Bone marrow (tissue), 2 donors: ENCODE results near the gene TAL2.

Experiments used
- DNase-seq, 2 donors: peaks; one replicate each; lab custom pipeline; 2025; lab: John Stamatoyannopoulos, UW

TAL2 gene

DNA sequence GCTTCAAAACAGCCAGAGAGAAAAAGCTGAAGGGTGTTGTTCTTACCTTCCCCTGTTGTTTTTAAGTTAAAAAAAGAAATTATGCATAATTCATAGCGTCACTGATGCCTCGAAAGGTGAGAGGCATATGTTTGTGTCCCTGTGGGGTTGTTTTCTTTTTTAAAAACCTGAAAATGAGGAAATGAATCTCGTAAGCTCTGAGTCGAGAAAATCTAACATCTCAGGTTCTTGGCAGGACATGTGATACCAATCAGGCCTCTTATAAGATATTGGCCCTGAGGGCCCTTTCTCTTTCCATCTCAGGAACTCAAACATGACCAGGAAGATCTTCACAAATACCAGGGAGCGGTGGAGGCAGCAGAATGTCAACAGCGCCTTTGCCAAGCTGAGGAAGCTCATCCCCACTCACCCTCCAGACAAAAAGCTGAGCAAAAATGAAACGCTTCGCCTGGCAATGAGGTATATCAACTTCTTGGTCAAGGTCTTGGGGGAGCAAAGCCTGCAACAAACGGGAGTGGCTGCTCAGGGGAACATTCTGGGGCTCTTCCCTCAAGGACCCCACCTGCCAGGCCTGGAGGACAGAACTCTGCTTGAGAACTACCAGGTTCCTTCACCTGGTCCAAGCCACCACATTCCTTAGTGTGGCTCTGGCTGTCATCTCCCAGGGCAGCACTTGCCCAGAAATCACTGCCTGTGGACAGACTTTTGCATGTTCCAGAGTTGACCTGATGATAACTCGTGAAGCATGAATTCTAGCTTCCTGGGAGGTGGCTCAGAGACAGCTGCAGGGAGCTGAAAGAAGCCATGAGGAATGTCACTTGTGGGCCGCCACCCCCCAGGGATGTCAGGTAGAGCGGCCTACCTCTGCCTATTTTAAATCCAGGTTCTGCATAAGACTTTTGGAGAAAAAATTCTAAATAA is at the start of gene TAL2:
Gene TAL2 (plus strand): TSS at position 274 of the 921 bp plus-strand sequence. CDS start 40 bp downstream, at position 314.
- no peak for DNase-seq

DNA sequence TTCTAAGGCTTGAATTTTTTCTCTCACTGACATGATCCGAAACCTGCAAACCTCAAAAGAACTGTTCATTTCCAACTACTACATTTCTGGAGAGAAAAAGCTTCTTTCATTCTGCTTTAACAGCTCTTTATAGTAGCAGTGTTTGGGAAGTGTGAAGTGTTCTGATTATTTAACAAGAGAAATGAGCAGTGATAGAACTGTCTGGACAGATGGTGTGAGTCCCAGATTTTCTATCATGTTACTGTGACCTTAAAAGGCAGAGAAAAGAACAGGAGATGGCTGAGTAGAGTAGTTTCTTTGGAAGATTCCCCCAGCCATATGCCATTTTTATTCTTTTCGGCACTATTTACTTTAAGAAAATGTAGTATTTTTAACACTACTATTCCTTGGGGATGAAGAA is 41.3 kb upstream of the TAL2 start:
- DNase-seq: no peak

DNA sequence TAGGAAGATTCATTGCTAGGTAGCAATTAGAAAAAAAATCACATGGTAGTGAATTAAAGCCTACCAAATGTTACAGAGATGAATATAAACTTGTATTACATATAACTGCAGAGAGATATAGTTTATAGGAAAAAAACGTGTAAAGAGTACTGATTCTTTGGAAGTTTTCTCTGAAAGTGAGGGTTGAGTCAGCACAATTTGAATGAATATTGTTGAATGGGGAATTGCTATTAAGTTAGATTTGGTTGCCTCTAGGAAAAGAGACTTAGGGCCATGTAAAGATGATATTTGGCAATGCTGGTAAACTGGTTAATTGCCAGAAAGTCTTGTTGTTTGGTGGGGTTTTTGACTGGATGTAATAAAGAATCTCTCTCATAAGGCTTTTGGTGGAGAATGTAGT is 37.2 kb upstream of the TAL2 start:
- DNase-seq: no peak

DNA sequence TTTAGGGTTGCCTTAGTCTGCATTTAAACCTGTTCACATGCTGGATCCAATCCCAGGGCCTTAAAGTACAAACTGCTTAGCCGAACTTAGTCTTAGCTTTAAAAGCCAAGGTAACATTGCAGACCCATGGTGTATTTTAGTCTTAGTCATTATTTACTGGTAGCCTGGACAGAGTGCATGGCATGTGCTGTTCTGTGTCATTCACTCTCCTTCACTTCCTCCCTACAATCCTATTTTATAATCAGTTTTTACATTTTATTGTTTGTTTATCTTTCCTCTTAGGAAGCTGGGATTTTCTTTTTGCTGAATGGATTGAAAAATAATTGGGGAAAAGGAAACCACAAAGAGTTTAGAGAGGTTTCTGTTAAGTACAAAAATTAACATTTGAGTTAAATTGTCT is 29.4 kb upstream of the TAL2 start:
- DNase-seq: no peak

DNA sequence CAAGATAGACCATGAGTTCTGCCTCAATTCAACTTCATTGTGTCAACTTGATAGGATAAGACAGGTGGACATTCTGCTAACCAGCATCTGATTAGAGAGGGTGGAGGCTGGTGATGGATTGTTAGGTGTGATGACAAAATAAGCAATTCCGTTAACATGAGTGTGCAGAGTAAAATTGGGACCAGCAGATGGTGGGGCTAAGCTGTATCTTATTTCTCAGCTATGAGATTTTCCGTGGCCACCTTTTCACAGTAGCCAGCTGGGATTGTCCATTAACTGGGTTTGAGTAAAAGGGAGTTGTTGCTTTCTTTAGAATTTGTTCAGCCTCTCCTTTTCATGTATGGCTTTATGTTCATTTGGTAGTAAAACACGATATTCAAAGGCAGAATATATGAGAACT is 28.8 kb upstream of the TAL2 start:
- no peak for DNase-seq

DNA sequence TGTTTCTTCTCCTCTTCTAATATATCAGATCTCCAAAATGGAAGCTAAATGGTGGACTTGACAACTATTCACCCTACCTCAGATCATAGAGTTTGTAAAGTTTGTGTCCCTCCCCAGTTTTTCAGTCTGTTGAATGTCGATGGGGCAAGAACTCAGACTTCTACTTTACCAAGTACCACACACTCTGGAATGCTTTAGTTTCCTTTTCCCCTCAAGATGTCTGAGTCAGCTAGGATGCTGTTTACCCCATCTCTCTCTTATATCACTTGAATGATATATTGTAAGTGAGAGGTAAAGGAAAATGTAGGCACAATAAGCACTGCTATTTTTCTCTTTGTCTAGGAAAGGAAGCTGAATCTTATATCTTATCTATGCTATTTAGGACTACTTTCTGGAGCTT is 25.9 kb upstream of the TAL2 start:
- DNase-seq: no peak

DNA sequence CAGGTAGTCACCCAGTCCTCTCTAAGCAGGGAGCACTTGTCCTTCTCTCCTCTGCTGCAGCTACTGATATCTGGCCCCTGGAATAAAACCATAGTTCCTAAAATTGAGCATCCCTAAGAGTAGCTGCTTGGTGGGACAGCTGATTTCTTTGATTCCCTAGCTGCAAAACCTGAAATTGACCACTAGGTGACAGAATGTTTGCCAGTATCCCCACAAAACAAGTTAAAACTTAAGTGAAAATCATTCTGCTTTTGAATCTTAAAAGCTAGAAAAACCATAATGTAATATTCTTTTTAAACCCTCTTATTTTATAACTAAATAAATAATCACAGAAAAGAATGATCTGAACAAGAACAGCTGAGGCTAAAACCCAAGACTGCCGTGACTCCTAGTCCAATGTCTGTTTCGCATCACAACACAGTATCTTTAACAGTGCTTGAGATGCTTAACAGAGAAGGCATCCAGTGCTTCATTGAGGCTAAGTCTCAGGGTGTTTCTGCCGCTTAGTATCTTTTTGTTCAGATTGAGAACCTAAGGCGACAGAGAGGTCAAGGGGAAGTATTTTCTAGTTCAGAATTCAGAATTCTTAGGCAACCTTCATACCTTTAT is 24.4 kb upstream of the TAL2 start:
- no peak for DNase-seq

DNA sequence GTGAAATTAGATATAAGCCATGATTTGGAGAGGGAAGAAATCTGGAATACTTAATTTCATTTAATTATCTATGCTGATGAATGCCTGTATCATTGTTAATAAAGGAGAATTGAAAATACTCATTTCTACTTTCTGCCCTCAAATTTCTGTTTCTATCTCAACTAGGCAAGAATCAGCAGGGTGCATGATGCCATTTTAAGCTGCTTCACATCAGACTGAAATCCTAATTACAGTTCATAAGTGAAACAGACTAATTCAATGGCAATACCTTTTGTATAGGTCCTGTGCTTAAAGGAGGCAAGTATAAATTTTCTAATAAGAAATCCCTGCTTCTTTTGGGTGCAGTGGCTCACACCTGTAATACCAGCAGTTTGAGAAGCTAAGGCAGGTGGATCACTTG is 22.3 kb upstream of the TAL2 start:
- DNase-seq: no peak

DNA sequence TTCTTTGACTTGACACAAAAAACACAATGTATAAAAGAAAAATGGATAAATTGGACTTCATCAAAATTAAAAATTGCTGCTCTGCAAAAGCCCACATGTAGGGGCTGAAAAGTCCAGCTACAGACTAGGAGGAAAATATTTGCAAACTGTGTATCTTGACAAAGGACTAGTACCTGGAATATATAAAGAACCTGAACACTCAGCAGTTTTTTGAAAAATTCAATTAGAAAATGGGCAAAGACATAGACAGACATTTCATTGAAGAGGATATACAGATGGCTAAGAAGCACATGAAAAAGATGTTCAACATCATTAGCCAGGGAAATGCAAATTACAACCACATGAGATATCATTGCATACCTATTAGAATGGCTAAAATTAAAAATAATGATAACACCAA is 18.5 kb upstream of the TAL2 start:
- no peak for DNase-seq

DNA sequence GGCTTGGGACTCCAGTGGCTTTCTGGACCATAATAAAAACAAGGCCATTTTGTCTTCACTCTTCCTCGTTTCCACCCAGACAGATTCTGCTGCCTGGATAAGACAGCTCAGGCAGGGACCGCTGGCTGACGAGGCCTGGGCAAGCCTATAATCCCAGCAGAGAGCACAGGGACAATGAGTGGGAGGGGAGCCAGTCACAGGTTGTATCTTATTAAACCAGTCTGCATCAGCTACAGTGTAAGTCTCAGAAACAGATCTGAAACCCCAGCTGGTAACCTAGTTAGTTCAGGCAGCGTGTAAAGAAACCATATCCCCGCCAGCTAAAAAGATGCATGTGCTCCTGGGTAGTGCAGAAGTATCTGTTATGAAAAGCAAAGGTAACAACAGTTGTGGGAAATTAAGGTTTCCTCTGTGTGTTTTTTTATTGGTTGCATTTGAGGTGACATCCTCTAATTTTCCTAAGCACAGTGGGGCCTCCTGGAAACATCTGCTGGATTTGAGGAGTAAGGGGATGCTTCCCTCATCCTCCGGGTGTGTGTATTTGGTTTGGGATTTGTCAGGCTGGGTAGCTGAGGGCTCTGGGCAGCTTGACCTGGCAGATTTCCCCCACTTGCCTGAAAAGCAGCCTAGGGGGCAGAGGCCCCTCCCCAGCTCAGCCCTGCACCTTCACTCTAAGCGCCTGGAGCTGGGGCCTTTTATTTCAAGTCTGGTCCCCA is 15.2 kb upstream of the TAL2 start:
- DNase-seq: no peak

DNA sequence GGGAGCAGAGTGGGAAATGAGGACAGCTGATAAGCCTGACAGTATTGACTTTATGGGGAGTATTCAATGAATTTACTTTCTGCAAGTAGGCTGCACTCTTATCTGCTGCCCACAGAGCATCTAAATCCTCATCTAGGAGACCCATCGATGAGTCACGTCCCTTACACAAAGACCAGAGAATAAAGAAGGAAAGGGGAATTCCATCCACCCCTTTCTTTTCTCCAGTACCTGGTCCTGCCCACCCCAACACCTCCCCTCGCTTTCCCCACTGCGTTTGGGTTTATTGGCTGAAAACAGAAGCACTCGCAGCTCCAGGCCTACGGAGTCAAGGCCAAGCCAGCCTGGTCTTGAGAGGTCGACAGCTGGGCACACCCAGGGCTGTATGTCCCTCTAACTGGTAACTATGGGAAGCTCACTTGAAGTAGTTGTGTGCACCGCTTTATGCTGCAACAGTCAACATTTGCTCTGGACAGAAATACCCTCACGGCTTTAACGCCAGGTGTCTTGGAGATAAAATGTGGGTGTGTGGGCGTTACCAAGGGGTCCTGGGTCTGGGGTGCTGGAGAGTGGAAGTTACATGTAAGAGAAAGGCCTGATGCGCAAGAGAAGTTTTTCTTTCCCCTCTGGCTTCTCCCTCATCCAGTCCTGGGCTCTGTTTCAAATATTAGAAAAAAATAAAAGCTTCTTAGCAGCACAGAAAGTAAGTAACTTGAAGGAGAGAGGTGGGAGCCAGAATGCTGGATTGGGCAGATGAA is 14.5 kb upstream of the TAL2 start:
- no peak for DNase-seq

DNA sequence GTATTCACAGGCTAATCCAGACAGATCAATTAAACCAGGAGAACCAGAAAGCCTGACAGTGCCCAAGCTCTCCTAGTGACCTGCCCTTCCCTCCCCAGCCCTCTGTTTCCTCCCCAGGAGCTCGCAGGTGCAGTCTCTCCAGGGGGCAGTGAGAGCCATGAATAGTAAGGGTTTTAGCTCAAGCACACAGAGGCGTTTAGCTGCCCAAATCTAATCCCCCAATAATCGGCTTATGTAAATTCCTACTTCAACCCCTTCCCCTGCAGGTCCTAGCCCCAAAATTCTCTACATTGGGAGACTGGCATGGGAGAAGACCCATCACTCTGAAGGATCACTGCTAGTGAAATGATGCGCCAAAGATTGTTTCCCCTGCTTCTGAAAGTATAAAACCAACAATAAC is 10.5 kb upstream of the TAL2 start:
- DNase-seq: no peak

DNA sequence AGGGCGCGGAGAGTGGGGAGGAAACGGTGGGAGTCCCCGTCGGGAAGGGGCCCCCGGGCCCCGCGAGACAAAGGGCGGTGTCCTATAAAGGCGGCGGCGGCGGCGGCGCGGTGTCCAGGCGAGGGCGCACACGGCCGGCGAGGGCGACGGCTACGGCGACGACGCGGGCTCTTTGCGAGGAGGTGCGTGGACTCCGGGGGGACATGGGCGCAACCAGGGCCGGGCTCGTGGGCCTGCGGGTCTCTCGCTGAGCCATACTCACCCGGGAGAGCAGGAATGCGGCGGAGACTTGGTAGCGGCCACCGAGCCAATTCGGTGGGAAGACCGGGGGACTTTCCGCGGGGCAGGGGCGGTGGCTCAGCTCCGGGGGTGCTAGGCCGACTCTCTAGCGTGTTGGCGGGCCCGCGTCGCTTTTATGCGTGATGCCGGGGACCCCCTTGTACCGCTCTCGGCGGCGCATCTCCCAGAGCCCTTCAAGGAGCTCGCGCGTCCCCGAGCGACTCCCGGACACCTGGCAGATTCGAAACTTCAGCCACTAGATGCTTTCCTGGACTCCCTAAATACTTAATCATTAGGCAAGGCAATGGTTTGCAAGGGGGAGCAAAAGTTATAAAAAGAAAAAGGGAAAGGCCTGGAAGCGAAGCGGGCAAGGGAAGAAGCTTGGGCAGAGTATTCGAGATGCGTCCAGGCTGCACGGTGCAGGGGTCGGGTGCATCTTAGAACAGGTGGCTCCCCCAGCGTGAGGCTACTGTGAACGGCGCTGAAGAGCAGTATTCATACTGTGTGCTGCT is 5.9 kb upstream of the TAL2 start:
- DNase-seq: peak in 1 of 2 donors; percentile 4

DNA sequence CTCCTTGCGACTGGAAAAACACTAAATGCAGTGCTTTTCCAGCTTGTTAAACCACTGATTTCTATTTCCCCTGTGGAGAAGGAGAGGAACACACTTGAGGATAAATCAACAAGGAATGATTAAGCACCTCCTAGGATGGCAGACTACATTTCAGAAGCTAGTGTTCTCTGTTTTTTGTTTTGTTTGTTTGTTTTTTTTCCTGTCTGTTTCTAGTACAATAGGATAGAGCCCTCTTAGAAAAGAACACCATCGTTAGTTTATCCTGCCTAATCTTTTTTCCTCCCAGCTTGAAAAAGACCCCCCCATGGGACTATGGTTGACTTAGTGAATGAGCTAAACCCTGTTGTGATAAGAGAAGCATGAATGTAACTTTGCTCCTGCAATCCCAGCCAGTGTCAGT is 3.9 kb upstream of the TAL2 start:
- no peak for DNase-seq

DNA sequence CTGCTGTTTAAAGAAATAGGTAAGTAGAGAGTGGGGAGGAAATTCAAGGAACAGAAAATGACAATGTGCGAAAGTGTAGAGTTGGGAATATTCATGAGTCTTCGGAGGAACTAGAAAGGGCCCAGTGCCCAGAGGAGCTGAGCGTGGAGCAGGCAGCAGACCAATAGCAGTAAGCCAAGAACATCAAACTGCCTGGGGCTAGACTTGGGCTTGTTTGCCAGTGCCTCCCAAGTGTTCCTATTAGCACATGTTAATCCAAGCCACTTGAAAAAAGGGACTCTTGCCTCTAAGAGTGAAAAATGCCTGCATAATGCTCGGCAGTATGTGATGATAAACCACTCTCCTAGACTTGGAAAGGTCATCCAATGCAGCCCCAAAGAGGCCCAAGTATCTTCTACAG is 1.2 kb upstream of the TAL2 start:
- DNase-seq: no peak

DNA sequence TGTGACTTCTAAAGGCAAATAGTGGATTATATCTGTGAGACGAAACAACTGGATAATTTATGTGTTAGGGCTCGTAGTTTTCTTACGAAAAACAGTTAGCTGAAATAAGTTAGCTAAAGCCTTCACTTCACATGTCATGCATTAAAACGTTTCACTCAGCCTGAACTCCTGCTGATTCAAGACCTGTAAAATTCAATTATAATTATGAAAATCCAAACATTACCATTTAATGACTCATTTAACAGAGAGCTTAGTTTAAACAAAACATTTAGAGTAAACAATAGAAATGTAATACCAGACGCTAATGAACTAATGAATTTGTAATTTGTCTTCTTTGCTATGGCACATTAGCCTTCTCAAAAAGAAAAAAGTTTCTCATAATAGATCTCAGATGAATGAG is 1.7 kb downstream of the TAL2 start:
- no peak for DNase-seq

DNA sequence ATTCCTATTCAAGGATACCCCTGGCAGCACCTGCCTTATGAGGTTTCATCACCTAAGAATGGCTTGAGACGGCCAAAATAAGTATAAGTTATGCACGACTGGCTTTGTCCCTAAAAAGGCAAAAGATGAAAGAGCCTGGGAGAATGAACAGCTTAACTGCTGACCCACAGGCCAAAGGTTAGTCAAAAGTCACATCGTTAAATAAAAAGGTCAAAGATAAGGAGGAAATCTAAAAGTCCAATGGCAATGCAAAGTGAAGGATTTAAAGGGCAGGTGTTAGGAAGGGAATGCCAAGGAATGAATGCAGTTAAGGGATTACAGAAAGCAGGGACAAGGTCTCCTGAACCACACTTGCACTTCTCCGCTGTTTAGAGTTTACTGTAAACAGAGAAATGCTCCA is 5.6 kb downstream of the TAL2 start:
- DNase-seq: no peak

DNA sequence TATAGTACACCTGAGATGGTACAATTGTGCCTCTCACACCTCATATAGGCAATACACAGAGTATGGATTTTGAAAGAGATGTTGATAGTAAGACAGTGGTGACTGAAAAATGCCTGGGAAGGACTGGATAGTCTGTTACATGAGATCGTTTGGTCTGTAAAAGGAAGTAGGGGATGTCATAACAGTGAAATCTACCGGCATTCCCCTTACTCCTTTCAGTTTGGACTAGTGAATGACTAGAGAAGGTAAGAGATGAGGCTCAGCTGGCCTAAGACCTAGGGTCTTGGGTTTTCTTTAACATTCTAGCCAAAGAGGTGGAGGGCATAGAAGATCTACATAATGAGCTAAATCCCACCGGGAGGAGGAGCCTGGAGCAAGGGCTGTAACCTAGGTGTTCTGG is 8.1 kb downstream of the TAL2 start:
- DNase-seq: no peak

DNA sequence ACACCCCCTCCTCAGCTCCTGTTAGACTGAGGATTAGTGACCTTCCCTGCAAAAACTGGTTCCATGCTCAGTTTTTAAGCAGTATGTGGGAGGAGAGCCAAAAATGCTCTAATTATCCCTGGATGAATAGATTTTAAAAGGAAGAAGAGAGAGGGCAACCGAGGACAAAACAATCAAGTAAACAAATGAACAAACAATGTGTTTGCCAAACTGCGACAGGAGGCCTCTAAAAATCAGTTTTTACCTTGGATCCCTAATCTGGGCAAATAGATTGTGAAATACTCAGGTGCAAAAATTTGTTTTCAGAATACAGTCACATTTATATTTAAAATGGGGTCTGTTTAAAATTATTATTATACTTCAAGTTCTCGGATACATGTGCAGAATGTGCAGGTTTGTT is 8.5 kb downstream of the TAL2 start:
- no peak for DNase-seq

DNA sequence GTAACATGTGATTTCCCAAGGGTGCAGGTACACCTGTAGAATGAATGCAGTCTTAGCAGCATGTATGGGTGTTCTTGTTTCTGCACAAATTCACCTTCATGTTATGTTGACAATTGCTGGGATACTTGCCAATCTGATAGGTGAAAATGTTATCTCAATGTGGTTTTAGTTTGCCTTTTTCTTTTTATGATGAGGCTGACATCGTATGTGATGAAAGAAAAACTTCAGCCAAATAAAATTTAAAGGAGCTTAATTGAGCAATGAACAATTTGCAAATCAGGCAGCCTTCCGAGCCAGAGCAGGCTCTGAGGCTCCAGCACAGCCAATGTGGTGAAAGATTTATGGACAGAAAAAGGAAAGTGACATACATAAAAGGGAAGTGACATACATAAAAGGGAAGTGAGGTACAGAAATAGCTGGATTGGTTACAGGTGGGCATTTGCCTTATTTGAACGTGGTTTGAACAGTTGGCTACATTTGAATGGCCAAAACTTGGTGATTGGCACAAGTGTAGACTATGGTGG is 10.5 kb downstream of the TAL2 start:
- DNase-seq: peak in 1 of 2 donors; percentile 39

DNA sequence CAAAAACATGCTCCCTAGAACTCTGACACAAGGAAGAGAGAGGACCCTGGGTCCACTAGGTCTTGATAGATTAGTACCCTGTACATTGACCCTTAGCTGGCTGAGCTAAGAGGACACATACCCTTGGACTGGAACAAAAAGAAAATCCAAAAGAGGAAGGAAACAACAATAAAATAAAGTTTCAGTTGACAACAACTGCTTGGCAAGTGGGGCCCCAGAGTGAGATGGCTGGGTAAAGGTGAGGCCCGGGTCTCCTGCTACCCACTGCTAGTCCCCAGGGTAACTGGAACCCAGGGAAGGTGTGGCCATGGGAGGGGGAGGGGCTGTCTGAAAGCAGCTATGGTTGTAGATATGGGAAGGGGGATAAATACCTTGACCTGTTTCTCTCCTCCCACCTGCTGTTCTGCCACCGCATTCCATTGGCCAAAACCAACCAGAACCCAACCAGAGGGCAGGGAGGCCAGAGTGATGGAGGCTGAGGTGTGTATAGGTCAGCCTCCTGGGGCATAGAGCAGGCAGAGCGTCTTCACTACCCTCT is 11.7 kb downstream of the TAL2 start:
- DNase-seq: no peak
